ENCODE data around the gene CD300A. TPM values are rescaled to one million over a fixed set of nuclear protein-coding genes. Genes with fewer than 3 reads are reported as not detected.

The CD300A gene
- polyA plus RNA-seq = 1 to 10 TPM; 1.3 to 1.6 TPM

DNA sequence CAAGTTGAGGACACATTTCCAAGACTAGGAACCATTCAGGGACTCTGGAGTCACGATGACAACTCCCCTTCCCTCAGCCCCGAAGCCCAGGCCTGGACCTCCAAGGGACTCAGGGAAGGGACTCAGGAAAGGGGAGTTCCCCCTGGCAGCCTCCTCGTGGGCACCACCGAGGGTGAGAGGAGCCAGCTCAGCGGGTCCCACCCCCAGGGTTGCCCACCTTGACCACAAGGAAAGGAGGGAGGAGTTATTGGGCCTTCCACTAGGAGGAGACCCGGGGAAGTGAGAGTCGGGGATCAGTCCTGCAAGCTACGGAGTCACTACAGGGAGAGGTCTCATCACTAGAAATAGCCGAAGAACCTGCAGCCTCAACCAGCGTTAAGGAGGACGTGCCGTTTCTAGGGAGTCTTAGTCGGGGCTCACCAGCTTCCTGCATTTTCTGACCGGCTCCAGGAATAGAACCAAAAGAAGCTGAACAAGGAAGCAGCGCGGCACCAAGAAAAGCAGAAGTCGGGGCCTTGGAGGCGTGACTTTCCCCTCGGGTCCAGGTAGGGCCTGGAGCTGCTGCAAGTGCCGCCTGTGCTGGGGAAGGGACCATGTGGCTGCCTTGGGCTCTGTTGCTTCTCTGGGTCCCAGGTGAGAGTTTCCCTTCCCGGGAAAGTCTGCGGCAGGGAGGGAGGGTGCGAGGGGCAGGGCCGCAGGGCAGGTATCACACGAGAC, at the start of gene CD300A:
TSS of gene CD300A (plus strand) at position 524 of the 717 bp plus-strand sequence. CDS start at position 594, 70 bp downstream.
- Histone ChIP-seq H3K4me3 (ENCODE audit: low read depth in 1 of 2, low read length in 2 of 2) (peak within 1 kb of the TSS in 1 of 2 donors; percentile 23), H3K27ac (ENCODE audit: low read depth in 2 of 2, low read length in 1 of 2) (peak within 1 kb of the TSS in 1 of 2 donors; percentile 33), H3K36me3 (ENCODE audit: control insufficient read depth in 2 of 2, insufficient read depth in 2 of 2, low read length in 1 of 2) (no peaks in the 10 kb centered on the region), H3K27me3 (ENCODE audit: control insufficient read depth in 1 of 2, insufficient read depth in 2 of 2, low read length in 2 of 2) (peaks cover 0 to 4% of the 10 kb centered on the region in 2 donors), H3K9me3 (ENCODE audit: control insufficient read depth in 2 of 2, insufficient read depth in 1 of 2, low read depth in 1 of 2, low read length in 1 of 2) (no peaks in the 10 kb centered on the region), H3K4me1 (ENCODE audit: control insufficient read depth in 2 of 2, insufficient read depth in 2 of 2, low read length in 1 of 2) (peaks cover 0 to 2% of the 10 kb centered on the region in 2 donors)
- 14 to 20% methylated on average over 25 of the region's 25 CpGs for WGBS, 2 donors

DNA sequence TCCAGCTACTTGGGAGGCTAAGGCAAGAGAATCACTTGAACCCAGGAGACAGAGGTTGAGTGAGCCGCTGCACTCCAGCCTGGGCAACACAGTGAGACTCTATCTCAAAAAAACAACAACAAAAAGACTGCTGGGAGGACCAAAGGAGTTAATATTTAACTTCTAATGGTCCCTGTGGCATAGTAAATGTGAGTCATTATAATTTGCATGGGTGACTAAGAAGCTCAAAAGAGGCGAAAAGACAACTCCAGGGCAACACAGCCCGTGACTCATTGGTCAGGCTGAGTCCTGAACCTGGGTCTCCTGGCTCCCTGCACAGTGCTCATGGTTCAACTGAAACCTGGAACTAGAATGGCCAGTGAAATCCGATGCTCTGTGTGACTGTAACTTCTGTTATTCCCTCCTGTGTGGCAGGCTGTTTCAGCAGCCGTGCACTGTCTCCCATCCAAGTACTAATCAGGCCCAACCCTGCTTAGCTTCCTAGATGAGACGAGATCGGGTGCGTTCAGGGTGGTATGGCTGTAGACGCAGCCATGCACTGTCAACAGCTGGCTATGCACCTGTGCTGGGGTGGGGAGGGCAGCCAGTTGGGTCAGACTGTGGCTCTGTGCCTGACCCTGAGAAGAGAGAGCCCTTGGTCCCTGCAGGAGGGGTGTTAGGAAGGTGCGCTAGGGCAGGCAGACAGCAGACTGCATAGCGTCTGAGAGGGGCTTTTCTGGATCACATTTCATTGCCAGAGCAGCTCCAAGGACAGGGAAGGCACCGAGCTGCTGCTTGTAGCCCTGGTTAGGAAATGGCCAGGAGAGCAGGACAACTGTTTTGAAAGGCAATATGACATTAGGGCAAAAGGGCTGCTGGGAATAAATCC, 49.0 kb upstream of the CD300A start:
- 63 to 64% methylated on average over 12 of the region's 12 CpGs for WGBS, 2 donors
- Histone ChIP-seq H3K27ac (ENCODE audit: low read depth in 2 of 2, low read length in 1 of 2) (no peak overlapping the region), H3K27me3 (ENCODE audit: control insufficient read depth in 1 of 2, insufficient read depth in 2 of 2, low read length in 2 of 2) (no peaks in the 10 kb centered on the region), H3K36me3 (ENCODE audit: control insufficient read depth in 2 of 2, insufficient read depth in 2 of 2, low read length in 1 of 2) (no peaks in the 10 kb centered on the region), H3K4me1 (ENCODE audit: control insufficient read depth in 2 of 2, insufficient read depth in 2 of 2, low read length in 1 of 2) (peaks cover 0 to 4% of the 10 kb centered on the region in 2 donors), H3K4me3 (ENCODE audit: low read depth in 1 of 2, low read length in 2 of 2) (no peak overlapping the region), H3K9me3 (ENCODE audit: control insufficient read depth in 2 of 2, insufficient read depth in 1 of 2, low read depth in 1 of 2, low read length in 1 of 2) (peaks cover 0 to 2% of the 10 kb centered on the region in 2 donors)

DNA sequence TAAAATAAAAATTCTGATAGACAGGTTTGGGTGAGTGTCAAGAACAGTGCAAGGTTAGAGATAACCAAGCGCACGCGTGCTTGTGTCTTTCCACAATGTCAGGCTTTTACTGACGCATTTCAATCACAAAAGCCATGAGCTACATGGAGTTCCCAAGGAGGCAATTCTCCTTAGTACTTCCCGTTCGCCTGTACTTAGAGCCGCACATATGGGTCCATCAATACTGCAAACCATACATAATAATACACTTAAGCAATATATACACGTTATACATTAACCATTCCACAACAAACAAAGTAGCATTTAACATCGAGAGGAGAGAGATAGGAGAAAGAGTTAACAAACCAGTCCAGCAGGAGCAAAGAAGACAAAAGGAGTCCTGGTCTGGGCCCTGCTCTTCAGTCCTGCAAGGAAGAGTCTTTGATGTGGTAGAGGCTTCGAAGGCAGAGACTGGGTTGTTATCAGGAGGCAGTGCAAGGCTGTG, 46.5 kb upstream of the CD300A start:
- H3K27me3 ChIP-seq (ENCODE audit: control insufficient read depth in 1 of 2, insufficient read depth in 2 of 2, low read length in 2 of 2) = no peaks in the 10 kb centered on the region
- peaks cover 0 to 8% of the 10 kb centered on the region in 2 donors for H3K4me1 ChIP-seq (ENCODE audit: control insufficient read depth in 2 of 2, insufficient read depth in 2 of 2, low read length in 1 of 2)
- WGBS, 2 donors = 70 to 84% methylated on average over 10 of the region's 10 CpGs
- no peak overlapping the region for H3K27ac ChIP-seq (ENCODE audit: low read depth in 2 of 2, low read length in 1 of 2)
- peaks cover 0 to 2% of the 10 kb centered on the region in 2 donors for H3K9me3 ChIP-seq (ENCODE audit: control insufficient read depth in 2 of 2, insufficient read depth in 1 of 2, low read depth in 1 of 2, low read length in 1 of 2)
- no peak overlapping the region for H3K4me3 ChIP-seq (ENCODE audit: low read depth in 1 of 2, low read length in 2 of 2)
- no peaks in the 10 kb centered on the region for H3K36me3 ChIP-seq (ENCODE audit: control insufficient read depth in 2 of 2, insufficient read depth in 2 of 2, low read length in 1 of 2)

DNA sequence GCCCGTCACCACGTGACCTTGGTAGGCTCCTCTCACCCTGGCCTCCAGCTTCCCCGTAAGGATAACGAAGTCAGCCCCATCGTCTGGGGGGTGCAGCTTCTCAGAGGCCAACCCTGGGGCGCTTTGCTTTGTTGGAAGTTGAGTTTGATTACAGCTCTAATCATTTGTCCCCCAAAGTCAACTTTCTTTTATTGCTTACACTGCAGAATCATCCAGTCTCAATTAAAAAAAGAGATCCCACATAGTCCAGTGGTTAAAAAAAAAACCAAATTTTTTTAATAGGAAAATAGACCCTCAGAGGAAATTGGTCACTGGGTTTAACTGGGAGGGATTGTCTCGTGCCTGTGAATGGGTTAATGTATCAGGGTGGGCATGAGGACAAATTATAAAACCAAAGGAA, 42.3 kb upstream of the CD300A start:
- WGBS, 2 donors = 89 to 94% methylated on average over 7 of the region's 7 CpGs
- no peak overlapping the region for H3K4me3 ChIP-seq (ENCODE audit: low read depth in 1 of 2, low read length in 2 of 2)
- peaks cover 0 to 12% of the 10 kb centered on the region in 2 donors for H3K4me1 ChIP-seq (ENCODE audit: control insufficient read depth in 2 of 2, insufficient read depth in 2 of 2, low read length in 1 of 2)
- H3K27me3 ChIP-seq (ENCODE audit: control insufficient read depth in 1 of 2, insufficient read depth in 2 of 2, low read length in 2 of 2) = no peaks in the 10 kb centered on the region
- H3K27ac ChIP-seq (ENCODE audit: low read depth in 2 of 2, low read length in 1 of 2) = no peak overlapping the region
- H3K9me3 ChIP-seq (ENCODE audit: control insufficient read depth in 2 of 2, insufficient read depth in 1 of 2, low read depth in 1 of 2, low read length in 1 of 2) = peaks cover 0 to 2% of the 10 kb centered on the region in 2 donors
- no peaks in the 10 kb centered on the region for H3K36me3 ChIP-seq (ENCODE audit: control insufficient read depth in 2 of 2, insufficient read depth in 2 of 2, low read length in 1 of 2)

DNA sequence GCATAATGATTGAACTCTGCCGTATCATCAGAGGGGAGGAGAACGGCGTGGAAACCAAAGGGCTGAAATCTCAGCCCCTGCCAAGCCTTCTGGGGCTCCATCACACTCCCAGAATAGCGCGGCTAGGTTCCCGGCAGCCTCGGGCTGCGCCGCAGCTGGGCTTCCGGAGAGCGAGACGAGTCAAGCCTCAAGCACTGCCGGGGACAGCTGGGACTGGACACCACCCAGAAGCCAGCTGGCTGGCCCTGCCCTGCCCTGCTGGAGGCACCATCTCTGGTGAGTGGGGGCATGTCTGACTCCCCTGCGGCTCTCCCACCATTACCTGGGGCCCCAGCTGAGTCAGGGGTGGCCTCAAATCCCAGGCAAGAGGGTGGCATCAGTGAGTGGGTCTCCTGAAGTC, 41.8 kb upstream of the CD300A start:
- 72 to 80% methylated on average over 14 of the region's 14 CpGs for WGBS, 2 donors
- Histone ChIP-seq H3K4me1 (ENCODE audit: control insufficient read depth in 2 of 2, insufficient read depth in 2 of 2, low read length in 1 of 2) (peaks cover 0 to 12% of the 10 kb centered on the region in 2 donors), H3K27ac (ENCODE audit: low read depth in 2 of 2, low read length in 1 of 2) (no peak overlapping the region), H3K27me3 (ENCODE audit: control insufficient read depth in 1 of 2, insufficient read depth in 2 of 2, low read length in 2 of 2) (no peaks in the 10 kb centered on the region), H3K9me3 (ENCODE audit: control insufficient read depth in 2 of 2, insufficient read depth in 1 of 2, low read depth in 1 of 2, low read length in 1 of 2) (peaks cover 0 to 2% of the 10 kb centered on the region in 2 donors), H3K4me3 (ENCODE audit: low read depth in 1 of 2, low read length in 2 of 2) (no peak overlapping the region), H3K36me3 (ENCODE audit: control insufficient read depth in 2 of 2, insufficient read depth in 2 of 2, low read length in 1 of 2) (no peaks in the 10 kb centered on the region)

DNA sequence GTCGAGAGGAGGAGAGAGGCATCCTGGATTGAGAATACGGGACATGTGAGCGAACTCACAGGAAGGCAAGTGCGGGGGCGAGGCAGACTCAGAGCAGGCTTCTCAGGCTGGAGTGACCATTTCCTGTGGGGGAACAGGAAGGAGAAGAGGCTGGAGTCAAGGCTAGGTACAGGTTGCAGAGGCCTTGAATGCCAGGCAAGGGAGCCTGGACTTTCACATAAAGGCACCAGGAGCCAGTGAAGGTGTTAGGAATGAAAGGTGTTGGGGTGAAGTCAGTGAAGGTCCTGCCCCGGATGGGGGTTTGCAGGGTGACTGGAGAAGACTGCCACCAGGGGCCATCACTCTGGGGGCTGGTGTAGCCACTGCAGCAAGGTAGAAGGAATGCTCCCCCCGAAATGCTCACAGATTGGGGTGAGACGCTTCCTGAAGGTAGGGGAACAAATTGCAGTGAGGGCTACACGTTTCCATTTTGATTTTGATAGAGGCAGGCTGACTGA, 39.8 kb upstream of the CD300A start:
- no peak overlapping the region for H3K4me3 ChIP-seq (ENCODE audit: low read depth in 1 of 2, low read length in 2 of 2)
- H3K4me1 ChIP-seq (ENCODE audit: control insufficient read depth in 2 of 2, insufficient read depth in 2 of 2, low read length in 1 of 2) = peaks cover 9 to 21% of the 10 kb centered on the region in 2 donors
- H3K36me3 ChIP-seq (ENCODE audit: control insufficient read depth in 2 of 2, insufficient read depth in 2 of 2, low read length in 1 of 2) = no peaks in the 10 kb centered on the region
- H3K27ac ChIP-seq (ENCODE audit: low read depth in 2 of 2, low read length in 1 of 2) = peak overlapping the region; percentile 64 to 75
- H3K9me3 ChIP-seq (ENCODE audit: control insufficient read depth in 2 of 2, insufficient read depth in 1 of 2, low read depth in 1 of 2, low read length in 1 of 2) = peaks cover 0 to 2% of the 10 kb centered on the region in 2 donors
- WGBS, 2 donors = 74 to 78% methylated on average over 9 of the region's 9 CpGs
- no peaks in the 10 kb centered on the region for H3K27me3 ChIP-seq (ENCODE audit: control insufficient read depth in 1 of 2, insufficient read depth in 2 of 2, low read length in 2 of 2)

DNA sequence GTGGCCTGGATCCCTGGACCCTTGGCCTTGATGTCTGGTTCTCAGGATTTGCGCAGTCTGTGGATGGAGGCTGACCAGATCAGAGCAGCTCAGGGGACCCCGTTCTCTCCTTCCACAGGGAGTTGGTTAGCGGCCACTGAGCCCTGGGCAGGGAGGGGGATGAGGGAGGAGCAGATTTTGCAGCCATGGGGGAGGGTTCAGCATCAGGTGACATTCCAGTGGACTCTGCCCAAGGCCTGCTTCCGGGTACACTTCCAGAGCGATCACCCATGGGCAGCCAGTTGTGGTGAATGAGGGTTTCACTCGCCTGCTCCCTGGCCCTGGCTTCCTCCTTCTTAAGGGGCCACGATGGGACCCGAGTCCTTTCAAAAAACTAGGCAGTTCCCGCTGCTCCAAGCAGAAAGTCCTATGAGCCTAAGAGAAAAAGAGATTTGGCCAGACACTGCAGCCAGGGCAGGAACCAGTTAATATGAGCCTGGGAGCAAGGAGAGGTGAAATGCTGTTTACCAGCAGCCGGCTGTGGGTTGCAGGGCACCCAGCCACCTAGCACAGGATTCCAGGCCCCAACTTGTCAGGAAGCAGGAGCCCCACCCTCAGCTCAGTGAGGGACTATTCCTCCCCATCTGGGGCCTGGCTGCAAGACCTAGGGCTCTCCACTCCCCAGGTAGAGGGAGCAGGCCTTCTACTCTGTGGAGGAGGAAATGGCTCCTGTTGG, 39.2 kb upstream of the CD300A start:
- Histone ChIP-seq H3K4me1 (ENCODE audit: control insufficient read depth in 2 of 2, insufficient read depth in 2 of 2, low read length in 1 of 2) (peaks cover 10 to 26% of the 10 kb centered on the region in 2 donors), H3K27me3 (ENCODE audit: control insufficient read depth in 1 of 2, insufficient read depth in 2 of 2, low read length in 2 of 2) (no peaks in the 10 kb centered on the region), H3K9me3 (ENCODE audit: control insufficient read depth in 2 of 2, insufficient read depth in 1 of 2, low read depth in 1 of 2, low read length in 1 of 2) (peaks cover 0 to 2% of the 10 kb centered on the region in 2 donors), H3K27ac (ENCODE audit: low read depth in 2 of 2, low read length in 1 of 2) (peak overlapping the region; percentile 64 to 75), H3K36me3 (ENCODE audit: control insufficient read depth in 2 of 2, insufficient read depth in 2 of 2, low read length in 1 of 2) (no peaks in the 10 kb centered on the region), H3K4me3 (ENCODE audit: low read depth in 1 of 2, low read length in 2 of 2) (no peak overlapping the region)
- WGBS, 2 donors = 45 to 46% methylated on average over 10 of the region's 10 CpGs

DNA sequence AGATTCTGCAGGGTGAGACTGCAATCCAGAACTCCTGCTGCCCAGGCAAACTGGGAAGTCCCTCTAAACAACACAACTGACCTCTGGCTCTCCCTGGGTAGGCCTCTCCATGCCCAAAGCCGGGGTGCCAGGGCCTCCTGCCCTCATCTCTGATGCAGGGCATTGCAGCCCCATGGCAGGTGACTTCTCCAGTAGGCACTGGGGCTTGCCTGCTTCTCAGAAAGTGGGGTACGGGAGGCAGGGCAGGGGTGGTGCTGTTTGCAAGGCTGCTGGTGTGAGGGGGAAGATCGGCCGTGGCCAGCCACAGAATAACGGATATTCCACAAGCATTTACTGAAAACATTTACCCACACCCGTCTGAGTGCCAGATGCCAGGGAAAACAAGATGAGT, 38.7 kb upstream of the CD300A start:
- Histone ChIP-seq H3K27me3 (ENCODE audit: control insufficient read depth in 1 of 2, insufficient read depth in 2 of 2, low read length in 2 of 2) (no peaks in the 10 kb centered on the region), H3K4me1 (ENCODE audit: control insufficient read depth in 2 of 2, insufficient read depth in 2 of 2, low read length in 1 of 2) (peaks cover 10 to 26% of the 10 kb centered on the region in 2 donors), H3K9me3 (ENCODE audit: control insufficient read depth in 2 of 2, insufficient read depth in 1 of 2, low read depth in 1 of 2, low read length in 1 of 2) (no peaks in the 10 kb centered on the region), H3K36me3 (ENCODE audit: control insufficient read depth in 2 of 2, insufficient read depth in 2 of 2, low read length in 1 of 2) (no peaks in the 10 kb centered on the region), H3K4me3 (ENCODE audit: low read depth in 1 of 2, low read length in 2 of 2) (no peak overlapping the region), H3K27ac (ENCODE audit: low read depth in 2 of 2, low read length in 1 of 2) (peak overlapping the region; percentile 11 to 55)
- WGBS, 2 donors = 49 to 55% methylated on average over 6 of the region's 6 CpGs

All from esophagus (tissue), 2 donors.